ENCODE measurements around the gene RBMS1.

RBMS1 gene

GRCh38 chr2:160493227-160494028 is at the start of gene RBMS1:
RBMS1 (minus strand) TSS chr2:160493807; CDS start chr2:160493363, 444 bp downstream.
- peak within 1 kb of the TSS; percentile 95 for H3K27ac Mint-ChIP-seq
- peaks cover 25% of the 10 kb centered on the region for H3K36me3 Mint-ChIP-seq
- DNase-seq (ENCODE audit: low spot score in 2 of 2) = peak; percentile 38 to 76
- ATAC-seq = peak; percentile 53
- no peaks in the 10 kb centered on the region for H3K9me3 Mint-ChIP-seq
- peak within 1 kb of the TSS; percentile 82 for H3K4me3 Mint-ChIP-seq
- peaks cover 14% of the 10 kb centered on the region for H3K4me1 Mint-ChIP-seq

GRCh38 chr2:160541745-160542144 is 48.1 kb upstream of the RBMS1 start:
- Mint-ChIP-seq H3K4me1 (no peaks in the 10 kb centered on the region), H3K9me3 (no peaks in the 10 kb centered on the region), H3K36me3 (no peaks in the 10 kb centered on the region), H3K4me3 (no peak overlapping the region), H3K27ac (no peak overlapping the region)
- DNase-seq (ENCODE audit: low spot score in 2 of 2) (no peak), ATAC-seq (peak; percentile 48)

- DNase-seq (ENCODE audit: low spot score in 2 of 2) (no peak), ATAC-seq (no peak)
- H3K9me3 Mint-ChIP-seq = no peaks in the 10 kb centered on the region
- H3K4me1 Mint-ChIP-seq = no peaks in the 10 kb centered on the region
- H3K36me3 Mint-ChIP-seq = no peaks in the 10 kb centered on the region
- H3K27ac Mint-ChIP-seq = no peak overlapping the region
- H3K4me3 Mint-ChIP-seq = no peak overlapping the region
These were observed 45.1 kb upstream of the RBMS1 start for GRCh38 chr2:160538559-160539355.

- no peak for ATAC-seq
- H3K36me3 Mint-ChIP-seq = no peaks in the 10 kb centered on the region
- no peak overlapping the region for H3K27ac Mint-ChIP-seq
- no peaks in the 10 kb centered on the region for H3K4me1 Mint-ChIP-seq
- H3K9me3 Mint-ChIP-seq = no peaks in the 10 kb centered on the region
- DNase-seq (ENCODE audit: low spot score in 2 of 2) = no peak
- no peak overlapping the region for H3K4me3 Mint-ChIP-seq
These were observed 44.5 kb upstream of the RBMS1 start for GRCh38 chr2:160538115-160538514.

- no peak for ATAC-seq
- Mint-ChIP-seq H3K27ac (no peak overlapping the region), H3K4me1 (no peaks in the 10 kb centered on the region), H3K9me3 (no peaks in the 10 kb centered on the region), H3K36me3 (no peaks in the 10 kb centered on the region), H3K4me3 (no peak overlapping the region)
- DNase-seq (ENCODE audit: low spot score in 2 of 2) = no peak
These were observed 41.4 kb upstream of the RBMS1 start for GRCh38 chr2:160534996-160535395.

- DNase-seq (ENCODE audit: low spot score in 2 of 2) (no peak), ATAC-seq (no peak)
- H3K4me3 Mint-ChIP-seq = no peak overlapping the region
- H3K4me1 Mint-ChIP-seq = no peaks in the 10 kb centered on the region
- H3K36me3 Mint-ChIP-seq = no peaks in the 10 kb centered on the region
- H3K9me3 Mint-ChIP-seq = no peaks in the 10 kb centered on the region
- no peak overlapping the region for H3K27ac Mint-ChIP-seq
These were observed 40.6 kb upstream of the RBMS1 start for GRCh38 chr2:160534249-160534648.

GRCh38 chr2:160533482-160533881 is 39.9 kb upstream of the RBMS1 start:
- Mint-ChIP-seq H3K9me3 (no peaks in the 10 kb centered on the region), H3K36me3 (no peaks in the 10 kb centered on the region), H3K4me1 (no peaks in the 10 kb centered on the region), H3K4me3 (no peak overlapping the region), H3K27ac (no peak overlapping the region)
- ATAC-seq (no peak), DNase-seq (ENCODE audit: low spot score in 2 of 2) (no peak)

- no peaks in the 10 kb centered on the region for H3K9me3 Mint-ChIP-seq
- no peak overlapping the region for H3K27ac Mint-ChIP-seq
- no peak overlapping the region for H3K4me3 Mint-ChIP-seq
- H3K4me1 Mint-ChIP-seq = no peaks in the 10 kb centered on the region
- no peak for ATAC-seq
- no peak for DNase-seq (ENCODE audit: low spot score in 2 of 2)
- H3K36me3 Mint-ChIP-seq = no peaks in the 10 kb centered on the region
These were observed 38.8 kb upstream of the RBMS1 start for GRCh38 chr2:160532388-160532787.

GRCh38 chr2:160522951-160523710 is 29.5 kb upstream of the RBMS1 start:
- ATAC-seq (peak; percentile 72), DNase-seq (ENCODE audit: low spot score in 2 of 2) (no peak)
- Mint-ChIP-seq H3K36me3 (no peaks in the 10 kb centered on the region), H3K4me3 (no peak overlapping the region), H3K27ac (no peak overlapping the region), H3K4me1 (peaks cover 5% of the 10 kb centered on the region), H3K9me3 (no peaks in the 10 kb centered on the region)

GRCh38 chr2:160517731-160518130 is 24.1 kb upstream of the RBMS1 start:
- no peaks in the 10 kb centered on the region for H3K36me3 Mint-ChIP-seq
- H3K4me1 Mint-ChIP-seq = peaks cover 33% of the 10 kb centered on the region
- H3K4me3 Mint-ChIP-seq = no peak overlapping the region
- DNase-seq (ENCODE audit: low spot score in 2 of 2) = no peak
- no peaks in the 10 kb centered on the region for H3K9me3 Mint-ChIP-seq
- no peak overlapping the region for H3K27ac Mint-ChIP-seq
- ATAC-seq = no peak

GRCh38 chr2:160516547-160517365 is 23.1 kb upstream of the RBMS1 start:
- Mint-ChIP-seq H3K27ac (peak overlapping the region; percentile 13), H3K4me1 (peaks cover 33% of the 10 kb centered on the region), H3K36me3 (no peaks in the 10 kb centered on the region), H3K4me3 (peak overlapping the region; percentile 1), H3K9me3 (no peaks in the 10 kb centered on the region)
- DNase-seq (ENCODE audit: low spot score in 2 of 2) = peak in 1 of 2 donors; percentile 67
- ATAC-seq = peak; percentile 93

GRCh38 chr2:160515120-160515519 is 21.5 kb upstream of the RBMS1 start:
- H3K9me3 Mint-ChIP-seq = no peaks in the 10 kb centered on the region
- peak overlapping the region; percentile 2 for H3K27ac Mint-ChIP-seq
- no peaks in the 10 kb centered on the region for H3K36me3 Mint-ChIP-seq
- ATAC-seq (no peak), DNase-seq (ENCODE audit: low spot score in 2 of 2) (no peak)
- H3K4me1 Mint-ChIP-seq = peaks cover 33% of the 10 kb centered on the region
- no peak overlapping the region for H3K4me3 Mint-ChIP-seq

- peaks cover 27% of the 10 kb centered on the region for H3K4me1 Mint-ChIP-seq
- DNase-seq (ENCODE audit: low spot score in 2 of 2) (no peak), ATAC-seq (no peak)
- H3K9me3 Mint-ChIP-seq = no peaks in the 10 kb centered on the region
- no peak overlapping the region for H3K27ac Mint-ChIP-seq
- peaks cover 4% of the 10 kb centered on the region for H3K36me3 Mint-ChIP-seq
- H3K4me3 Mint-ChIP-seq = no peak overlapping the region
These were observed 19.5 kb upstream of the RBMS1 start for GRCh38 chr2:160513120-160513519.

- ATAC-seq (no peak), DNase-seq (ENCODE audit: low spot score in 2 of 2) (no peak)
- H3K36me3 Mint-ChIP-seq = peaks cover 4% of the 10 kb centered on the region
- H3K4me3 Mint-ChIP-seq = no peak overlapping the region
- H3K9me3 Mint-ChIP-seq = no peaks in the 10 kb centered on the region
- no peak overlapping the region for H3K27ac Mint-ChIP-seq
- H3K4me1 Mint-ChIP-seq = peaks cover 25% of the 10 kb centered on the region
These were observed 18.9 kb upstream of the RBMS1 start for GRCh38 chr2:160512491-160512890.

GRCh38 chr2:160510617-160511016 is 17.0 kb upstream of the RBMS1 start:
- Mint-ChIP-seq H3K4me3 (no peak overlapping the region), H3K9me3 (no peaks in the 10 kb centered on the region), H3K36me3 (peaks cover 10% of the 10 kb centered on the region), H3K4me1 (peaks cover 17% of the 10 kb centered on the region), H3K27ac (no peak overlapping the region)
- no peak for ATAC-seq
- DNase-seq (ENCODE audit: low spot score in 2 of 2) = no peak

Measured in stimulated activated effector memory CD8-positive, alpha-beta T cell treated with anti-CD3 and anti-CD28 coated beads, Interleukin-12 subunit alpha, Interleukin-12 subunit beta, amount 100 ng/mL, for 72 hours (primary cell).